Measurements from ENCODE around the gene SRSF1. TPM values are rescaled to one million over a fixed set of nuclear protein-coding genes. Genes with fewer than 3 reads are reported as not detected.

The SRSF1 gene
- total RNA-seq, 1 experiment from 2014 or later: 347 TPM

DNA sequence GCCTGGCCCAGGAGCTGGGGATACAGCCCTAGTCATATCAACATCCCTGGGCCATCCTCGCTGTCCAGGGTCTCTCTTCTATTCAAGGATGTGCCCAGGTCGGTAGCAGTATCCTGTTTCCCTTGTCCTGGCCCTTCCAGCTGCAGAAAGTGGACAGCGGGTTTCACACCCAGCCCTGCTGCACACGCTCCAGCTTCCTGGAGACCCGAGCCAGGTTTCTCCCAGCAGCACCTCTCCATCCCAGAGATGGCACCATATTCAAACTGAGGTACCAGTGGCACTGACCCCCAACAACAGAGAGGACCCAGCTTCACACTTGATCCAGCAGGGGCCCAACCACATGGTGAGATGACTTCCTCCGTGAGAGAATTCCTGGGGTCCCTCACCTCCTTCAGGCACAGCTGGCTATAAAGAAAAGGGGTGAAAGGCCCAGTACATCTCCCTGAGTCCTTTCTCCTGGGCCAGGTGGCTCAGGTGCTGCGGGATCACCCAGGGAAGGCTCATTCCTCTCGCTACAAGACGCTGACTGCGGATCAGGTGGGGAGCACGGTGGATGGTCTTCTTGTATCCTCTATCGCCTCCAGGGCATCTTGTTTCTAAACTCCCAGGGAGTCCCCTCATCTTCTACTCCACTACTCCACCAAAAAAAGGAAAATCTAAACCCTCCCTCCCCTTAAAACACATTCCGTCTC, 53.2 kb downstream of the SRSF1 start:
- no peak overlapping the region for H2AFZ ChIP-seq (ENCODE audit: low read length)
- no peak overlapping the region for H3K9ac ChIP-seq (ENCODE audit: low read length)
- no peak overlapping the region for H3K4me2 ChIP-seq (ENCODE audit: low read depth, low read length, poor library complexity, severe bottlenecking)
- no peaks in the 10 kb centered on the region for H3K36me3 ChIP-seq (ENCODE audit: insufficient read depth, low read length)
- H4K20me1 ChIP-seq (ENCODE audit: insufficient read depth, low read depth, low read length): peaks cover 12% of the 10 kb centered on the region; the same call in 1 of the 2 replicates
- no peaks in the 10 kb centered on the region for H3K79me2 ChIP-seq (ENCODE audit: low read length)
- H3K27ac ChIP-seq (ENCODE audit: low read length): no peak overlapping the region
- H3K4me3 ChIP-seq (ENCODE audit: low read length): no peak overlapping the region
- no peaks in the 10 kb centered on the region for H3K9me2 ChIP-seq (replicated peaks; ENCODE audit: insufficient read depth, low read length)
- 0 out of 2 replicates have a peak, but pooled peaks cover 3% of the 10 kb centered on the region for H3K27me3 ChIP-seq (ENCODE audit: low read length)
- no peaks in the 10 kb centered on the region for H3K9me3 ChIP-seq (ENCODE audit: low read length)
- peaks cover 53% of the 10 kb centered on the region for H3K4me1 ChIP-seq (ENCODE audit: low read length)
- DNase-seq: no peak

Small RNA genes lying within 50 kb of the gene (small RNA-seq; reads per million reads assigned to genes)
- not detected for gene AC015813.4

Other genes with a start within 250 kb of the SRSF1 start
- gene MRPS23, start 157.2 kb downstream of the SRSF1 start, total RNA-seq (2014; rRNA removed; shearing (Covaris generic); ENCODE audit: low replicate concordance): 35.1 and 61.3 TPM in 2 replicates
- gene CUEDC1, start 51.8 kb downstream of the SRSF1 start, total RNA-seq (2014; rRNA removed; shearing (Covaris generic); ENCODE audit: low replicate concordance): 0.71 and 2.6 TPM in 2 replicates
- gene VEZF1, start 19.0 kb downstream of the SRSF1 start, total RNA-seq (2014; rRNA removed; shearing (Covaris generic); ENCODE audit: low replicate concordance): 32.6 and 53.4 TPM in 2 replicates
- gene DYNLL2, start 76.2 kb upstream of the SRSF1 start, total RNA-seq (2014; rRNA removed; shearing (Covaris generic); ENCODE audit: low replicate concordance): 18.2 and 22.7 TPM in 2 replicates
- gene OR4D1, start 141.1 kb upstream of the SRSF1 start, total RNA-seq (2014; rRNA removed; shearing (Covaris generic); ENCODE audit: low replicate concordance): not detected in 2 replicates
- not detected in 2 replicates for gene OR4D2, start 159.7 kb upstream of the SRSF1 start, total RNA-seq (2014; rRNA removed; shearing (Covaris generic); ENCODE audit: low replicate concordance)
- gene EPX, start 185.5 kb upstream of the SRSF1 start, total RNA-seq (2014; rRNA removed; shearing (Covaris generic); ENCODE audit: low replicate concordance): not detected in 2 replicates
- 17.5 and 20.8 TPM in 2 replicates for gene MKS1, start 212.0 kb upstream of the SRSF1 start, total RNA-seq (2014; rRNA removed; shearing (Covaris generic); ENCODE audit: low replicate concordance)
- 0.36 TPM in 1 of 2 replicates, not detected in the other for gene LPO, start 231.3 kb upstream of the SRSF1 start, total RNA-seq (2014; rRNA removed; shearing (Covaris generic); ENCODE audit: low replicate concordance)